GM04504 (cell line): ENCODE results near the gene IL3RA.
"Not testable (repeated sequence)": the region's sequence is repeated elsewhere in the genome, so short reads cannot be mapped to it uniquely, and the experiment has no call there.

Experiments used
- DNase-seq: peaks from one replicate; pipeline ENCODE4 v3.0.0-alpha.2; 2012; ENCODE audit warnings: low read depth

The IL3RA gene

DNA sequence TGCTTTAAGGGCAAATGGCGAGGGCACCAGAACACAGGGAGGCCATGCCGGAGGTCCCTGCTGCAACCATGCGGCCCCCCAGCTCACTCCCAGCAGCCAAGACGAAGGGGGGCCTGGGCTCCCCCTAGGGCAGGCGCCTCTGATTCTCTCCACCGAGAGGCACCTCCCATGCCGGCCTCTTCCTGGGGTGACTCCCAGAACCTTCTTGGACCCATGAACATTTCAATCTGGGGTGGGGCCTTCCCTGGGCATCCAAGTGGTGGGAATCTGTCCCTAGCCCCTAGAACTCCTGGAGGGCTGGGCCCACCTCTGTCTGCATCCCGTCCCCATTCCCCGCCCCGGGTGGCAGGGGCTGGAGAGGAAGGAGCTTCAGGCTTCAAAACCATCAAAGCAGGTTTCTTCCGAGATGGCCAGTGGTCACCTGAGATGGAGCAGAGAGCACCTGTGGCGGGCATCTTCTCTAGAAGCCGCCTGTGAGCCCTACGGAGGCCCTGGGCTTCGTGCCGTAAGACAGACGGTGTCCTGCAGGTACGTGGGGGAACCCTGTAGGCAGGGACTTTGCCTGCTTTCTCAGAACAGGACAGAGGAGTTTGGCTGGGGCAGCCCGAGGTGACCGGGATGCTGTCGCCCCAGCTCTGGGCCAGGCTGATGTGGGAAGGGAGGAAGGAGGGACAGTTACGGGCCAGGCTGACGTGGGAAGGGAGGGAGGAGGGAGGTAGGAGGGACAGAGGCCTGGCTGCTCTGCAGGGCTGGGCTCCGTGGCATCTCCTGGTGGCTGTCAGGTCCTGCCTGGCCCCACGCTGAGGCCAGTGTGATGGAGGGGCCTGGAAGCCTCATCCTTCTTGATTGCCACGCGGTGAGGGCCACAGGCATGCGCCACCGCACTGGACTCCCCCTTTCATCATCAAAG lies 62.1 kb downstream of the IL3RA start:
- DNase-seq, result no peak

DNA sequence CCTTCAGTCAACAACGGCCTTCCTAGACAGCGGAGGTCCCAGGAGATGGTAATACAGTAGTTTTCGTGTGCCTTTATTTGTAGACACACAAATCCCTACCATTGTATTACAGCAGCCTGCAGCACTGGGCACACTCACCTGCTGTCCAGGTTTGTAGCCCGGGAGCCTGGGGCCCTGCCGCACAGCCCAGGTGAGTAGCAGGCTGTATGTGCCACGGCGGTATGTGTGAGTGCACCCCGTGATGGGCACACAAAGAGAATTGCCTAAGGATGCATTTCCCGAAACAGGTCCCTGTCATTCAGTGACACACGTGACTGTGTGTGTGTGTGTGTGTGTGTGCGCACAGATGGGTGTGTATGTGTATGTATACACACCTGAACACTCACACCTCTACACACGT lies 63.5 kb downstream of the IL3RA start:
- DNase-seq, result no peak

DNA sequence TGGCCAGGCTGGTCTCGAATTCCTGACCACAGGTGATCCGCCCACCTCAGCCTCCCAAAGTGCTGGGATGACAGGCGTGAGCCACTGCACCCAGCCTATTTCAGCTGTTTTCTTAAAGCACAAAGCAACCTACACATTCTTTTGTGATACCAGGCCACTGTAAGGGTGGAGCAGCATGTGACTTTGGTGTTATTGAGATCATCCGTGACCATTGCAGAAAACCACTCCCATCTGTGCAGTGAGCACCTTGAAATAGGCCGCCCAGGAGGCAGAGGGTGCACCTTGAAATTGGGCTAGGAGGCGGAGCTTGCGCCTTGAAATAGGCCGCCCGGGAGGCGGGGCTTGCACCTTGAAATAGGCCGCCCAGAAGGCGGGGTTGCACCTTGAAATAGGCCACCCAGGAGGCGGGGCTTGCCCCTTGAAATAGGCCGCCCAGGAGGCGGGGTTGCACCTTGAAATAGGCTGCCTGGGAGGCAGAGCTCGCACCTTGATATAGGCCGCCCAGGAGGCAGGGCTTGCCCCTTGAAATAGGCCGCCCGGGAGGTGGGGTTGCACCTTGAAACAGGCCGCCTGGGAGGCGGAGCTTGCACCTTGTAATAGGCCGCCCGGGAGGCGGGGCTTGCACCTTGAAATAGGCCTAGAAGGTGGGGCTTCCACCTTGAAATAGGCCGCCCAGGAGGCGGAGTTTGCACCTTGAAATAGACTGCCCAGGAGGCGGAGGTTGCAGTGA lies 64.3 kb downstream of the IL3RA start:
- DNase-seq, result no peak

DNA sequence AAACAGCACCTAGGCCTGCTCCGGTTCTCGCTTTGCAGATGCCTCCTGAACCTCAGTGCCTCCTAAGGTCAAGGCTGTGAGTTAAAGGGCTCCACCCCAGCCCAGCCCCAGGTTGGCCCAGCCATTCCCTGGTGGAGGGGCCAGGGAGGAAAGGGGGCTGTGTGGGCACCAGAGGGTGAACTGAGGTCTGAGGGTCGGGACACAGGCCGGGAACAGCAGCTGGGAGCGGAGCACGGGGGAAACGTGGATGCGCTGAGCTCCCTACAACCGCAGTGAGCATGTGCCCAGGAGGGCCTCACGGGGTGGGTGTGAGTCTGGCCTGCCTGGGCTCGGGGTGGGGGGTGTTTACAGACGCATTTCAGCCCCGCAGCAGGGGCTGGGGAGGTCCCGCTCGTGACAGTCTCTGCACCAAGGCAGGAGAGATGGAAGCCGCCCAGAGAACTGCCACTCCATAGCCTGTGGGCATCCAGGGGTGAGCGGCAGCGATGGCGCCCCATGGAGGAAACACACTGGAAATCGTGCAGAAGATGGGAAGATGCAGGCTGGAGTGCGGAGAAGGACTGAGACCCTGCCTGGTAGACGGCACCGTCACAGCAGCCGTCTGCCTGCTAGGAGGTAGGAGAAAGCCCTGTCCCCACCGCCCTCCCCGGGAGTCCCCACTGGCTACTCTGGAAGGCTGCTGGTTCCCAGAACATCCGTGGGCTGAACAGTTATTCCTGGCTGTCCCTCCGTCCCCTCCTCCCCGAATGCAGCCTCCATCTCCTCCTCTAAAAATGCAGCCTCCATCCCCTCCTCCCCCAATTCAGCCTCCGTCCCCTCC lies 65.2 kb downstream of the IL3RA start:
- no peak for DNase-seq

DNA sequence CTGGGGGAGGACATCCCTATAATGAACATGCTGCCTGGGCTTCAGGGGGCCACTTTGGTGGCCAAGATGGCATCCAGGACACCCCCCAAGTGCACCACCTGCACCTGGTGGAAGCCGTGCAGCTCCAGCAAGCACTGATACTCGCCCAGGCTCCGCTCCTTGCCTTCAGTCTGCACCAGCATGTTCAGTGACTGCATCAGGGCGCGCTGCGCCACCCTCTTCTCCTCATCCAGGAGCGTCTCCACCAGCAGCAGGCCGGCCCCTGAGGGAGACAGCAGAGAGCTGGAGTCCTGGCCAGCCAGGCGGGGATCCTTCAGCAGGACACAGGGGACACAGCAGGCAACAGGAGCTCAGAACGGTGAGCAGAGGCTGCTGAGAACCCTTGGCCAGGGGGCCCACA lies 66.6 kb downstream of the IL3RA start:
- DNase-seq, result no peak

DNA sequence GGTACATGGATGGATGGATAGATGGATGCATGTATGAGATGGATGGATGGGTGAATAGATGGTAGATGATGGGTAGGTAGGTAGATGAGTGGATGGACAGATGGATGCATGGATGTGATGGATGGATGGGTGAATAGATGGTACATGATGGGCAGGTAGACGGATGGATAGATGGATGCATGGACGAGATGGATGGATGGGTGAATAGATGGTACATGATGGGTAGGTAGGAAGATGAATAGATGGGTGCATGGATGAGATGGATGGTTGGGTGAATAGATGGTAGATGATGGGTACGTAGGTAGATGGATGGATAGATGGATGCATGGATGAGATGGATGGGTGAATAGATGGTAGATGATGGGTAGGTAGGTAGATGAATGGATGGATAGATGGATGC lies 67.3 kb downstream of the IL3RA start:
- not testable (repeated sequence) for DNase-seq

DNA sequence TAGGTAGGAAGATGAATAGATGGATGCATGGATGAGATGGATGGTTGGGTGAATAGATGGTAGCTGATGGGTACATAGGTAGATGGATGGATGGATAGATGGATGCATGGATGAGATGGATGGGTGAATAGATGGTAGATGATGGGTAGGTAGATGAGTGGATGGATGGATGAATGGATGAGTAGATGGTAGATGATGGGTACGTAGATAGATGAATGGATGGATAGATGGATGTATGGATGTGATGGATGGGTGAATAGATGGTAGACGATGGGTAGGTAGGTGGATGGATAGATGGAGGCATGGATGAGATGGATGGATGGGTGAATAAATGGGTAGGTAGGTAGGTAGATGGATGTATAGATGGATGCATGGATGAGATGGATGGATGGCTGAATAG lies 69.2 kb downstream of the IL3RA start:
- not testable (repeated sequence) for DNase-seq

DNA sequence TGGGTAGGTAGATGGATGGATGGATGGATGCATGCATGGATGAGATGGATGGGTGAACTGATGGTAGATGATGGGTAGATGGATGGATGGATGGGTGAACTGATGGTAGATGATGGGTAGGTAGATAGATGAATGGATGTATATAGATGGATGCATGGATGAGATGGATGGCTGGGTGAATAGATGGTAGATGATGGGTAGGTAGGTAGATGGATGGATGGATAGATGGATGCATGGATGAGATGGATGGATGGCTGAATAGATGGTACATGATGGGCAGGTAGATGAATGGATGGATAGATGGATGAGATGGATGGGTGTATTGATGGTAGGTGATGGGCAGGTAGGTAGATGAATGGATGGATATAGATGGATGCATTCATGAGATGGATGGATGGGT lies 70.5 kb downstream of the IL3RA start:
- no peak for DNase-seq

DNA sequence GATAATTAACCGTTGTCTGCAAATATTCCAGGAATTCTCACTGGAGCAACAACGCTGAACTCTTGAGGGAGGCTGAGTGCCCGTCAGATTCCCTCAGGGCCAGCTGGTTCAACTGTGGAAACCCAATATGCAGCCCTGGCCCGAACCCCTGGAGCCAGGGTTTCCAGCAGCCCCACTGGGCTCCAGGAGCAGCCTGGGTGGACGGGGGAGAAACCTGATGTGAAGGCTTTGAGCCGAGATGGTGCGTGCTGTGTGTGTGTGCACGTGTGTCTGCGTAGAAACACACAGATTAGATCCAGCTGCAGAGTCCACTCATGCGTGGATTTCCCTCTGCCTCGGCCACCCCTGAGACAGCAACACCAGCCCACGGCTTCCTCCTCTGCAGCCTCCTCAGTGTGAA lies 74.7 kb downstream of the IL3RA start:
- DNase-seq, result no peak

DNA sequence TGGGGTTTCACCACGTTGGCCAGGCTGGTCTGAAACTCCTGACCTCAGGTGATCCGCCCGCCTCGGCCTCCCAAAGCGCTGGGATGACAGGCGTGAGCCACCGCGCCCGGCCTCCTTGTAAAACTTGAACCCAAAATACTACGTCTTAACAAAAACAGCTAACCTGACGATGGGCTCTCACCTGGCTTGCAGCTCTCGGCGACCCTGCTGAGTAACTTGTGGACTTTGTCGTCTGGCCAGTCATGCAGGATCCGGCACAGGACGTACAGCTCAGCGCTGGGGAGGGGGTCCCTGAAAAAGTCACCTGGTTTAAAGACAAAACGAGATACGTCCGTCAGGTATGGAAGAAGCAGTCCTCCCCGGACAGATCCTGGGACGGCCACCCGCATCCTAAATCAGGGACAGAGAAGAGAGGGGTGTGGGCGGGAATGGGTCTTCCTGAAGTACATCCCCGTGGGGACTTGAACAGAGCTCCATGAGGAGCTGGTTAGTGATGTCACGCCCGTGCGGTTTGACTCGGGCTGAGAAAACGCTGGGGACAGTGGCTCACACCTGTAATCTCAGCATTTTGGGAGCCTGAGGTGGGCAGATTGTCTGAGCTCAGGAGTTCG lies 76.1 kb downstream of the IL3RA start:
- DNase-seq, result no peak

DNA sequence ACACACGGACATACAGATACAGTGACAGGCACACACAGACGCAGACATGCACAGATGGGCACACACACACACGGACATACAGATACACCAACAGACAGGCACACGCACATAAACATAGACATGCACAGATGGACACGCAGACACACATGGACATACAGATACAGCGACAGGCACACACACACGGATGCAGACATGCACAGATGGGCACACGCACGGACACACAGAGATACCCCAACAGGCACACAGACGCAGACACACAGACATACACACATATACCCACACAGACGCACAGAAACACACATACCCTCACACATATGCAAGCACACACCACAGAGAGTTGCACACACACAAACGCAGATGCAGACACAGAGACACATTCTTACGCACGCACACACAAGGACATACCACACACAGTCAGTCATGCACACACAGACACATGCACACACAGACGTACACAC lies 79.8 kb downstream of the IL3RA start:
- DNase-seq, result no peak

DNA sequence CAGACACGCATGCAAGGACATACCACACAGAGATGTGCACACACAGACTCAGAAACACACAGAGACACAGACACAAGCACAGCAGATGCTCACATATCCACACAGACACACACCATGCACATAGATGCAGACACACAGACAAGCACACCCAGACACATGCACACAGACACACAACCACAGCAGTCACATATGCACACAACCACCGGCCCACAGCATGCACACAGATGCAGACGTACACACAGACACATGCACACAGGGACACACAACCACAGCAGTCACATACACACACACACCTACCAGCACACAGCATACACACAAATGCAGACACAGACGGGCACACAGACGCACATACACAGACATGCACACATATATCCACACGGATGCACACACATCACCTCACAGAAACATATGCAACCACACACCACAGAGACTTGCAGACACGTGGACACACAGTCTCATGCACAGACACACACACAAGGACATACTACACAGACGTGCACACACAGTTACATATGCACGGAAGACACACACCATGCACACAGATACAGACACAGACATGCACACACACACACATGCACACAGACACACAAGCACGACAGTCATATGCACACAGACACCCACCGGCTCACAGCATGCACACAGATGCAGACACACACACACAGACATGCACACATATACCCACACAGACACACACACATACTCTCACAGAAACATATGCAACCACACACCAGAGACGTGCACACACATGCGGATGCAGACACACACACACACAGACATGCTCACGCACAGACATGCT lies 80.6 kb downstream of the IL3RA start:
- no peak for DNase-seq

DNA sequence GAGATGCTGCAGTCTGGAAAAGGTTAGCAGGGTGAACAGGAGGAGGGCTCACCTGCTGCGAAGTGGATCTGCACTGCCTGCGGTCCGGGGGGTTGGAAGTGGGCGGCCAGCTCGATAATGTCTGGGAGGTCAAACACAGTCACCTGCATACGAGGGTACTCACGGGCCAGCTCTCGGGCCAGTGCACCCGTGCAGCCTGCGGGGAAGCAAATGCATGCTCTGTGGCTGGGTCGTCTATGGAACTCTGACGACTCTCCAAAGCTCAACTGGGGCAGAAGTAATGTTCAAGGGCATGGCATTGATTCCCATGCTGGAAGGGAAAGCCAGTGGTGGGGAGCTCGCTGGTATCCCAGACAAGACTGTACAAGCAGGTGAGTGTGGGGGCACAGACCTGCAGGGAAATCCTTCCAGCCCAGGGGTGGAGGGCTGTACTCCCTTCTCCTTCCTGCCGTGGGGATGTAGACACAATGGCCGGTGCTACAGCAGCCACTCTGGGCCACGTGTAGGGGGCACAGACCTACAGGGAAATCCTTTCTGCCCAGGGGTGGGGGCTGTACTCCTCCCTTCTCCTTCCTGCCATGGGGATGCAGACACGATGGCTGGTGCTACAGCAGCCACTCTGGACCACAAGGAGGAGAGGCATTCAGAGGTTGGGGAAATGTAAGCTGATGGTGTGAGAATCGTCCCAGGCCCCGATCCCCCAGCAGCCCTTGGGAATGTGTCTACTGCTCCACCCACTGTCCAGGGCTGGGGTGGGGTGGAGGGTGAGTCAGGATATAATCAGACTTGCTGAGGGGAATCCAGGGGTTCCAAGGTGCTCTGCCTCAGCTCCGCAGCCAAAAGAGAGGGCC lies 81.6 kb downstream of the IL3RA start:
- no peak for DNase-seq

DNA sequence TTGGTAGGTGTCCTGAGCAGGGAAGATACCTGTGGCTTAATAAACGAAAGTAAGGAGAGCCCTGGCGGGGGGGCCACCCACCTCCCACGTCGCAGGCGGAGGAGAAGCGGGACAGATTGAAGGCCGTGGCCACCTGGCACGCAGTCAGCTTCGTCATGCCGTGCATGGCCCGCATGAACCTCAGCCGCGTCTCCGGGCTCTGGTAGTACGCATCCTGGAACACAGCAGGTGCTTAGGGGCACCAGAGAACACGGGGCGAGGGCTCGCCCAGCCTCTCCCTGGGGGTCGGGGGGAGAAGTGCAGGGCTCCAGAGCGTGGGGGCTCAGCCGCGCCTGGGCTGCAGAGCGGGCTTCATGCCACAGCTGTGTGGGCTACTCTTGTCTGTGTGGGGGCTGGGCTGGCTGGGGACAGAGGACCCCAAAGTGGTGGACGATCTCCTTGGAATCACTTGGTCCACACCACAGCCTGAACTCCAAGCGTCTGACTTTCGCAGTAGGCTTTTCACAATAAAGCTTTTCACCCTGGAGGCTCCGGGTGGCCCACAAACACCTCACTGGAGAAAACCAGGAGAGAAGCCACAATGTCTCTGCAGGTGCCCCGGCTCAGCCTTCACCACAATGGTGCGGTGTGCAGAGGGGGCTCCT lies 82.4 kb downstream of the IL3RA start:
- no peak for DNase-seq

DNA sequence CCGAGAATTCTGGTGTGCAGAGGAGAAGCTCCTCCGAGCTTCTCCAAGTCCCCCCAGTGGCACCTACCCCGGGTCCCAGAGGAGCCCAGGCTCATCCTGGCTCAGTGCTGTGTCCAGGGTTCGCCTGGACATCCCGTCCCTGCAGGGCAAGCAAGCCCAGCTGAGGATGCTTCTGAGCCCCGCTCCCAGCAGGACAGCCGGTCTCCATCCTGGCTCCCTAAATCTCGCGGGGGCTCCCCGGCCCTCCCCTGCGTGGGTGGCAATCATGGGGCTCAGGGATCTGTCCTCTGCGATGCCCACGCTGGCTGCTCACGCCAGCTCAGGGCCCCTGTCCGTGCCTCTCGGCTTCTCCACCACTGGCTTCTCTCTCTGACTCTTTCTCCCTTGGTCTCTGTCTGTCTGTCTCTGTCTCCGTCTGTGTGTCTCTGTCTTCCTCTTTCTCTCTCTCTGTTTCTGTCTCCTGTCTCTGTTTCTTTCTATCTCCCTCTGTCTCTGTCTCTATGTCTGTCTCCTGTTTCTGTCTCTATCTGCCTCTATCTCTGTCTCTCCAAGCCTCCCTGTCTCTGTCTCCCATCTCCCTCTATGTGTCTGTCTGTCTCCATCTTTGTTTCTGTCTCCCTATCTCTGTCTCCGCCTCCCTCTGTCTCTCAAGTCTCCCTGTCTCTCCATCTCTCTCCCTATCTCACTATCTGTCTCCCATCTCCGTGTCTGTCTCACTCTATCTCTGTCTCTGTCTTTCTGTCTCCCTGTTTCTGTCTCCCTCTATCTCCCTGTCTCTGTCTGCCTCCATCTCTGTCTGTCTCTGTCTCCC lies 83.2 kb downstream of the IL3RA start:
- no peak for DNase-seq

DNA sequence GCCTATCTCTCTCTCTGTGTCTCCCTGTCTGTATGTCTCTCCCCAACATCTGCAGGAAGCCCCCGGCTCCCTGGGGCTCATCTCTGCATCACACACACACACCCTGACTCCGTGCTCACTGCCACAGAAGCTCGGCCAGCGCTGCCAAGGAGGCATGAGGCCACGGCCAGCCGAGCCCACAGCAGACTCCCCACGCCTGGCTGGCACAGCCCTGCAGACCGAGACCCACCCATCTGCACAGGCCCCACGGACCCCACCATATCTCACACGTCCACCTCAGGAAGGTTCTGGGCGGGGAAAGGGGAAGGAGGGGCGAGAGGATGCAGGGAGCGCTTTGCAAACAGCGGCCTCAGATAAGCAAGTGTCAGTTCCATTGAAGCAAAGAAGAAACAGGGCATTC lies 83.8 kb downstream of the IL3RA start:
- DNase-seq, result no peak

DNA sequence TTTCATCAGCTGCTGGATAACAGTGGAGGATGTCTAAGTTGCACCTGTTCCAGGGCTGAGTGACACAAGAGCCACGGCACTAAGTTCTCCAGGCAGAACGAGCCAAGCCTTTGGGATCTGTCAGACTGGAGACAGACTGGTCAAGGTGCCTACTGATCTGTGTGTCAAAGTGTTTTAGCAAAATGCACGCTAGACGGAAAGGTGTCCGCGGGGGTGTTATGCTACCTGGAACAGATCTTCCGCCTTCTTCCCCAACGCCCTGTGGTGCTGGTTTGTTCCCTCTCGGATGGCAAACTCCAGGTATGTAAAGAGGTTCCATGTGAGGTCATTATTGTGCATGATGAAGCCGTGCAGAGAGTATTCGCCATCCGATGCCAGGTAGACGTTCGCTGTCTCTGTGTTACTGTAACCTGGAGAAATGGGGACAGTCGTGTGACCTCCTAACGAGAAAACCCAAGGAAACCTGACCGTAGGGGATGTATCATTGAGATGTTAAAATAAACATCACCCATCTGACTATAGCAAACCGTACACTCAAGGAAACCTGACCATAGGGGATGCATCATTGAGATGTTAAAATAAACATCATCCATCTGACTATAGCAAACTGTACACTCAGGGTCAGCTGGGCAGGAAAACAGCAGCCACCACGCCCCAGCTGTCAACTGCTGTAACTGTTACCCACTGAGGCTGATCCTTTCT lies 85.0 kb downstream of the IL3RA start:
- no peak for DNase-seq

DNA sequence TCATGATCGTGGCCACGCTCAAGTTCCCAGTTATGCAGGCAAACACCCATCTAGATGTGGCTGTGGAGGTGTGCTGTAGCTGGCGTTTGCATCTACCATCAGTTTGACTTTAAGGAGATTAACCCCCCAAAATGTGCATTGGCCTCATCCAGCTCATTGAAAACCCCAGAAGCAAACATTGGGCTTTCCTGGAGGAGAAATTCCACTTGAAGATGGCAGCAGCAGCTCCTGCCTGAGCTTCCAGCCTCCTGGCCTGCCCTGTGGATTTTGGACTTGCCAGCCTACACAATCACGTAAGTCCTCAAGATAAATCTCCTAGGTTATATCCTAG lies 85.5 kb downstream of the IL3RA start:
- no peak for DNase-seq
